Aorta (tissue), 5 donors: ENCODE measurements around the gene PRPF8. TPM values are rescaled to one million over a fixed set of nuclear protein-coding genes. Genes with fewer than 3 reads are reported as not detected.
A peak's percentile ranks its signal among the peaks of the same experiment; 100 is the strongest.

ENCODE experiments used
- ATAC-seq: fragments of 200-7000 bp; cut with Tn5 transposase; one replicate; pipeline ENCODE4 v1.9.1; 2022; ENCODE audit warnings: moderate library complexity; ENCODE audit not compliant: low FRiP score
- DNase-seq, 2 donors: peaks; one replicate each; pipeline ENCODE4 v3.0.0-alpha.2; 2020
- H3K27ac ChIP-seq, 2 donors: one replicate each; pipeline ENCODE4 v1.5.1; 2013; ENCODE audit warnings: low read length in 2 of 2, mild to moderate bottlenecking in 2 of 2, moderate library complexity in 2 of 2, control low read depth in 1 of 2, inconsistent platforms in 1 of 2, low read depth in 1 of 2
- H3K27me3 ChIP-seq, 2 donors: one replicate each; pipeline ENCODE4 v1.6.1; 2013; ENCODE audit warnings: control low read depth in 1 of 2, low read length in 1 of 2, mild to moderate bottlenecking in 1 of 2, moderate library complexity in 1 of 2; ENCODE audit not compliant: insufficient read depth in 2 of 2, control insufficient read depth in 1 of 2
- H3K36me3 ChIP-seq, 2 donors: one replicate each; pipeline ENCODE4 v1.6.1; 2013; ENCODE audit warnings: control low read depth in 1 of 2, low read length in 1 of 2, mild to moderate bottlenecking in 1 of 2; ENCODE audit not compliant: insufficient read depth in 2 of 2, control insufficient read depth in 1 of 2
- H3K4me1 ChIP-seq, 2 donors: one replicate each; pipeline ENCODE4 v1.6.1; 2013; ENCODE audit warnings: low read length in 2 of 2, control low read depth in 1 of 2, mild to moderate bottlenecking in 1 of 2, moderate library complexity in 1 of 2; ENCODE audit not compliant: insufficient read depth in 2 of 2, control insufficient read depth in 1 of 2
- H3K4me3 ChIP-seq, 2 donors: one replicate each; pipeline ENCODE4 v1.5.1; 2013; ENCODE audit warnings: low read length in 2 of 2, control low read depth in 1 of 2, mild to moderate bottlenecking in 1 of 2
- H3K9me3 ChIP-seq: one replicate; pipeline ENCODE4 v1.6.1; 2013; ENCODE audit warnings: mild to moderate bottlenecking, low read length; ENCODE audit not compliant: control insufficient read depth
- WGBS, 2 donors: extraction: QIAGEN DNeasy Blood & Tissue Kit; methylation state at CpG; one replicate each; pipeline ENCODE4 v1.1.7; 2013; 5-methylcytosine and 5-hydroxymethylcytosine counted together
- intact Hi-C, 2 donors: fragments of 100-400 bp; cut with DNase I; formaldehyde crosslinking; loops; one replicate each; pipeline versions ENCODE4 v1.14.2 to v1.15.0; 2022
- polyA plus RNA-seq, 2 donors: library from polyadenylated mRNA; stranded (reverse); fragments of 200-250 nt; gene quantifications; one replicate each; pipeline ENCODE4 v1.2.3, GENCODE V29; 2013
- total RNA-seq, 2 donors: library from RNA; stranded (reverse); fragmentation: NEBNext Ultra II Directional; extraction: Animal tissue kit (Norgen Biotek cat#: 25700); gene quantifications; one replicate each; pipeline ENCODE4 v1.2.1, GENCODE V29; 2021
- donor health status: healthy with polysubstance abuse.
- donor health status: Bipolar disorder and iron deficiency.
- donor health status: DM: no; HTN: no; CAD: no.
- donor health status: DM: no; HTN: no; CAD: no.
- donor health status: DM: yes; HTN: yes; CAD: no.

The PRPF8 gene
- total and polyA plus RNA-seq, 4 donors = 14.7 to 235 (median 136) TPM

GRCh38 chr17:1720856-1721386 lies 36.3 kb upstream of the PRPF8 start:
- H3K36me3 ChIP-seq = no peaks in the 10 kb centered on the region
- no peak overlapping the region for H3K4me3 ChIP-seq
- no peaks in the 10 kb centered on the region for H3K27me3 ChIP-seq
- DNase-seq = peak in 1 of 2 donors; percentile 67
- intact Hi-C loops = loop anchor here (2.0 to 10.0 kb wide), 5 partner anchors 61 to 324 kb away; partner anchors contain the start of genes OVCA2 (in 1 of the 2) and RPA1 (in 1 of the 2)
- ATAC-seq = no peak
- H3K27ac ChIP-seq = no peak overlapping the region
- WGBS, 2 donors = 27 to 36% methylated on average over 11 of the region's 11 CpGs
- no peaks in the 10 kb centered on the region for H3K4me1 ChIP-seq
- H3K9me3 ChIP-seq = no peaks in the 10 kb centered on the region

- Histone ChIP-seq H3K27ac (peak overlapping the region in 1 of 2 donors; percentile 10), H3K36me3 (no peaks in the 10 kb centered on the region), H3K4me1 (no peaks in the 10 kb centered on the region), H3K4me3 (no peak overlapping the region), H3K27me3 (no peaks in the 10 kb centered on the region), H3K9me3 (no peaks in the 10 kb centered on the region)
- intact Hi-C loops = no loop called here
- ATAC-seq (no peak), DNase-seq (no peak)
- WGBS, 2 donors = 75 to 79% methylated on average over 19 of the region's 19 CpGs
These were observed 33.9 kb upstream of the PRPF8 start for GRCh38 chr17:1718362-1719165.

- H3K27ac ChIP-seq = peak overlapping the region; percentile 80 to 99
- 0 to 1% methylated on average over 13 of the region's 13 CpGs for WGBS, 2 donors
These were observed 32.4 kb upstream of the PRPF8 start for GRCh38 chr17:1716912-1717695.

GRCh38 chr17:1716076-1716911 lies 31.6 kb upstream of the PRPF8 start:
- Histone ChIP-seq H3K4me3 (peak overlapping the region; percentile 93 to 97), H3K27ac (peak overlapping the region; percentile 99), H3K4me1 (no peaks in the 10 kb centered on the region), H3K27me3 (no peaks in the 10 kb centered on the region), H3K9me3 (no peaks in the 10 kb centered on the region), H3K36me3 (peaks cover 0 to 4% of the 10 kb centered on the region in 2 donors)
- ATAC-seq = peak; percentile 90
- 1% methylated on average over 66 to 70 of the region's 70 CpGs for WGBS, 2 donors
- intact Hi-C loops = loop anchor here in 1 of 2 donors (2.0 kb wide), 2 partner anchors 113 to 139 kb away; partner anchors contain the start of gene SMYD4
- peak; percentile 100 for DNase-seq

More at GRCh38 chr17:1716912-1717695, 32.4 kb upstream of the PRPF8 start:
- peak overlapping the region; percentile 62 to 86 for H3K4me3 ChIP-seq
- no peaks in the 10 kb centered on the region for H3K27me3 ChIP-seq
- ATAC-seq = peak; percentile 79
- peaks cover 0 to 4% of the 10 kb centered on the region in 2 donors for H3K36me3 ChIP-seq
- peak; percentile 92 to 94 for DNase-seq
- intact Hi-C loops = loop anchor here in 1 of 2 donors (2.0 kb wide), 2 partner anchors 112 to 140 kb away; partner anchors contain the start of gene SMYD4
- H3K9me3 ChIP-seq = no peaks in the 10 kb centered on the region
- no peaks in the 10 kb centered on the region for H3K4me1 ChIP-seq

- H3K4me3 ChIP-seq = peak overlapping the region; percentile 93 to 97
- ATAC-seq (no peak), DNase-seq (no peak)
- H3K4me1 ChIP-seq = no peaks in the 10 kb centered on the region
- peak overlapping the region; percentile 96 to 99 for H3K27ac ChIP-seq
- H3K9me3 ChIP-seq = no peaks in the 10 kb centered on the region
- 1% methylated on average over 14 to 23 of the region's 23 CpGs for WGBS, 2 donors
- H3K27me3 ChIP-seq = no peaks in the 10 kb centered on the region
- intact Hi-C loops = loop anchor here in 1 of 2 donors (2.0 kb wide), 2 partner anchors 113 to 139 kb away; partner anchors contain the start of gene SMYD4
- peaks cover 0 to 4% of the 10 kb centered on the region in 2 donors for H3K36me3 ChIP-seq
These were observed 31.1 kb upstream of the PRPF8 start for GRCh38 chr17:1715803-1716075.

- no peaks in the 10 kb centered on the region for H3K9me3 ChIP-seq
- H3K27me3 ChIP-seq = no peaks in the 10 kb centered on the region
- DNase-seq (peak; percentile 95 to 97), ATAC-seq (peak; percentile 84)
- no peaks in the 10 kb centered on the region for H3K4me1 ChIP-seq
- intact Hi-C loops = loop anchor here in 1 of 2 donors (5.0 kb wide), 2 partner anchors 48 to 63 kb away; no protein-coding TSS in a partner anchor
- H3K4me3 ChIP-seq = peak overlapping the region; percentile 93 to 97
- peaks cover 0 to 4% of the 10 kb centered on the region in 2 donors for H3K36me3 ChIP-seq
- H3K27ac ChIP-seq = peak overlapping the region; percentile 96 to 99
- WGBS, 2 donors = 1% methylated on average over 21 to 32 of the region's 32 CpGs
These were observed 30.5 kb upstream of the PRPF8 start for GRCh38 chr17:1714980-1715802.

- no peaks in the 10 kb centered on the region for H3K9me3 ChIP-seq
- DNase-seq = peak; percentile 99 to 100
- intact Hi-C loops = loop anchor here in 1 of 2 donors (5.0 kb wide), 2 partner anchors 47 to 62 kb away; no protein-coding TSS in a partner anchor
- ATAC-seq = peak; percentile 79
- H3K36me3 ChIP-seq = peaks cover 0 to 4% of the 10 kb centered on the region in 2 donors
- H3K27me3 ChIP-seq = no peaks in the 10 kb centered on the region
- peak overlapping the region in 1 of 2 donors; percentile 96 for H3K27ac ChIP-seq
- no peaks in the 10 kb centered on the region for H3K4me1 ChIP-seq
- WGBS, 2 donors = 1 to 2% methylated on average over 17 to 19 of the region's 19 CpGs
- peak overlapping the region; percentile 93 to 97 for H3K4me3 ChIP-seq
These were observed 29.8 kb upstream of the PRPF8 start for GRCh38 chr17:1714427-1714979.
